Thyroid gland (tissue), 4 donors: ENCODE measurements around the gene GRIA4.

Experiments
- CTCF ChIP-seq, 6 experiments: fragments of 200-600 bp in 3 of 6; fragments of 450-650 bp in 3 of 6; sonication (generic) in 3 of 6; IDR thresholded peaks; one replicate each; pipeline ENCODE4 v1.5.1; 2016 to 2019; ENCODE audit warnings: antibody characterized with exemption in 6 of 6, mild to moderate bottlenecking in 2 of 6, inconsistent platforms in 1 of 6, moderate library complexity in 1 of 6
- POLR2A ChIP-seq, 2 donors: fragments of 450-650 bp; IDR thresholded peaks; one replicate each; pipeline ENCODE4 v1.6.1; 2017; ENCODE audit warnings: antibody characterized with exemption in 2 of 2, mild to moderate bottlenecking in 2 of 2, moderate library complexity in 1 of 2

DNA sequence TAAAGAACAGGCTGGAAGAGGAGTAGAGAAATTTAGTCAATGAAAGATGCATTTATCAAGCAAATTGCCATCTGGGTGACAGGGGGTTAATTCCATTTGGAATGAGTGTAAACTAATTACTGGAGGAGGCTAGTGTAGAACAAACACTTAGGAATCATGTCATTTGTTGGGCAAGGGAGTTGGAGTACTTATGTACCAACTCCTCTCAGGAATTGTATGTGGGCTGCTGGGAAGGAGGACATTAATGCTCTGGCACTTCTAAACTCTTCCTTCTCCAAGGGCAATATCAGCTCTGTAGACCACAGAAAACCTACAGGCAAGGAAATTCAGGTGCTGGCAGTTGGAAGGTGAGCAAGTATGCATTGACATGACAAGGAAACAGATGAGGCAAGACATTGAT lies 271.2 kb downstream of the GRIA4 start:
- TF ChIP-seq POLR2A (IDR thresholded peaks at IDR 0.05), result no peak
- TF ChIP-seq CTCF (IDR thresholded peaks at IDR 0.05), result no peak
